ENCODE results near the gene CACNG7. TPM values are rescaled to one million over a fixed set of nuclear protein-coding genes. Genes with fewer than 3 reads are reported as not detected.
A peak's percentile ranks its signal among the peaks of the same experiment; 100 is the strongest.

CACNG7 gene
- total RNA-seq, 2 donors from 2014 or later: not detected

DNA sequence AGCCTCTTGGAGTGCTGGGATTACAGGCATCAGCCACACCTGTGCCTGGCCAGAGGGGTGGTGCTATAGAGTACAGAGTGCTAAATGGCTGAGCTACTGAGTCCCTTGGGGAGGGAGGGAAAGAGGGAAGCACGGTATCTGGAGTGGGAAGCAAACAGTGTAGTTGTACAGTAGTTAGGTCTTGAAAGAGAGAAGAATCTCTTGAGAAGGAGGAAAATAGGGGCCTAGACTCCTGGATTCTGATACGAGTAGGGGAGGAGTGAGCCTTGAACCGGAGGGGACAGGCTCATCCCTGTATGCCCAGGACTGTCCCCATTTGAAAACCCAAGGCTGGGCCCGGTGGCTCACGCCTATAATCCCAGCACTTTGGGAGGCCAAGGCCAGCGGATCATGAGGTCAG is 36.3 kb upstream of the CACNG7 start:
- no peaks in the 10 kb centered on the region for H3K27me3 Mint-ChIP-seq (ENCODE audit: low read depth)
- H3K27ac Mint-ChIP-seq: no peak overlapping the region
- H3K4me3 Mint-ChIP-seq: no peak overlapping the region
- ATAC-seq (replicated peaks in 1 of 2) (no peak), DNase-seq (no peak)
- no peaks in the 10 kb centered on the region for H3K9me3 Mint-ChIP-seq
- H3K36me3 Mint-ChIP-seq (ENCODE audit: insufficient read depth in 2 of 2): peaks cover 13 to 18% of the 10 kb centered on the region in 2 donors
- peaks cover 66% of the 10 kb centered on the region for H3K4me1 Mint-ChIP-seq (ENCODE audit: low read depth)

DNA sequence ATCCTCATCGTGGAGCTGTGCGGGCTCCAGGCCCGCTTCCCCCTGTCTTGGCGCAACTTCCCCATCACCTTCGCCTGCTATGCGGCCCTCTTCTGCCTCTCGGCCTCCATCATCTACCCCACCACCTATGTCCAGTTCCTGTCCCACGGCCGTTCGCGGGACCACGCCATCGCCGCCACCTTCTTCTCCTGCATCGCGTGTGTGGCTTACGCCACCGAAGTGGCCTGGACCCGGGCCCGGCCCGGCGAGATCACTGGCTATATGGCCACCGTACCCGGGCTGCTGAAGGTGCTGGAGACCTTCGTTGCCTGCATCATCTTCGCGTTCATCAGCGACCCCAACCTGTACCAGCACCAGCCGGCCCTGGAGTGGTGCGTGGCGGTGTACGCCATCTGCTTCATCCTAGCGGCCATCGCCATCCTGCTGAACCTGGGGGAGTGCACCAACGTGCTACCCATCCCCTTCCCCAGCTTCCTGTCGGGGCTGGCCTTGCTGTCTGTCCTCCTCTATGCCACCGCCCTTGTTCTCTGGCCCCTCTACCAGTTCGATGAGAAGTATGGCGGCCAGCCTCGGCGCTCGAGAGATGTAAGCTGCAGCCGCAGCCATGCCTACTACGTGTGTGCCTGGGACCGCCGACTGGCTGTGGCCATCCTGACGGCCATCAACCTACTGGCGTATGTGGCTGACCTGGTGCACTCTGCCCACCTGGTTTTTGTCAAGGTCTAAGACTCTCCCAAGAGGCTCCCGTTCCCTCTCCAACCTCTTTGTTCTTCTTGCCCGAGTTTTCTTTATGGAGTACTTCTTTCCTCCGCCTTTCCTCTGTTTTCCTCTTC is 35.1 kb upstream of the CACNG7 start:
- H3K9me3 Mint-ChIP-seq: no peaks in the 10 kb centered on the region
- no peaks in the 10 kb centered on the region for H3K27me3 Mint-ChIP-seq (ENCODE audit: low read depth)
- peaks cover 11 to 17% of the 10 kb centered on the region in 2 donors for H3K36me3 Mint-ChIP-seq (ENCODE audit: insufficient read depth in 2 of 2)
- peak overlapping the region; percentile 45 to 47 for H3K4me3 Mint-ChIP-seq
- ATAC-seq (replicated peaks in 1 of 2) (no peak), DNase-seq (no peak)
- H3K27ac Mint-ChIP-seq: peak overlapping the region; percentile 21
- H3K4me1 Mint-ChIP-seq (ENCODE audit: low read depth): peaks cover 63% of the 10 kb centered on the region

DNA sequence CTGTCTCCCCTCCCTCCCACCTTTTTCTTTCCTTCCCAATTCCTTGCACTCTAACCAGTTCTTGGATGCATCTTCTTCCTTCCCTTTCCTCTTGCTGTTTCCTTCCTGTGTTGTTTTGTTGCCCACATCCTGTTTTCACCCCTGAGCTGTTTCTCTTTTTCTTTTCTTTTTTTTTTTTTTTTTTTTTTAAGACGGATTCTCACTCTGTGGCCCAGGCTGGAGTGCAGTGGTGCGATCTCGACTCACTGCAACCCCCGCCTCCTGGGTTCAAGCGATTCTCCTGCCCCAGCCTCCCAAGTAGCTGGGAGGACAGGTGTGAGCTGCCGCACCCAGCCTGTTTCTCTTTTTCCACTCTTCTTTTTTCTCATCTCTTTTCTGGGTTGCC is 34.5 kb upstream of the CACNG7 start:
- ATAC-seq (replicated peaks in 1 of 2): no peak
- H3K27me3 Mint-ChIP-seq (ENCODE audit: low read depth): no peaks in the 10 kb centered on the region
- H3K27ac Mint-ChIP-seq: peak overlapping the region; percentile 21
- H3K4me3 Mint-ChIP-seq: peak overlapping the region; percentile 45 to 47
- H3K9me3 Mint-ChIP-seq: no peaks in the 10 kb centered on the region
- DNase-seq: no peak
- peaks cover 65% of the 10 kb centered on the region for H3K4me1 Mint-ChIP-seq (ENCODE audit: low read depth)
- peaks cover 11 to 17% of the 10 kb centered on the region in 2 donors for H3K36me3 Mint-ChIP-seq (ENCODE audit: insufficient read depth in 2 of 2)

DNA sequence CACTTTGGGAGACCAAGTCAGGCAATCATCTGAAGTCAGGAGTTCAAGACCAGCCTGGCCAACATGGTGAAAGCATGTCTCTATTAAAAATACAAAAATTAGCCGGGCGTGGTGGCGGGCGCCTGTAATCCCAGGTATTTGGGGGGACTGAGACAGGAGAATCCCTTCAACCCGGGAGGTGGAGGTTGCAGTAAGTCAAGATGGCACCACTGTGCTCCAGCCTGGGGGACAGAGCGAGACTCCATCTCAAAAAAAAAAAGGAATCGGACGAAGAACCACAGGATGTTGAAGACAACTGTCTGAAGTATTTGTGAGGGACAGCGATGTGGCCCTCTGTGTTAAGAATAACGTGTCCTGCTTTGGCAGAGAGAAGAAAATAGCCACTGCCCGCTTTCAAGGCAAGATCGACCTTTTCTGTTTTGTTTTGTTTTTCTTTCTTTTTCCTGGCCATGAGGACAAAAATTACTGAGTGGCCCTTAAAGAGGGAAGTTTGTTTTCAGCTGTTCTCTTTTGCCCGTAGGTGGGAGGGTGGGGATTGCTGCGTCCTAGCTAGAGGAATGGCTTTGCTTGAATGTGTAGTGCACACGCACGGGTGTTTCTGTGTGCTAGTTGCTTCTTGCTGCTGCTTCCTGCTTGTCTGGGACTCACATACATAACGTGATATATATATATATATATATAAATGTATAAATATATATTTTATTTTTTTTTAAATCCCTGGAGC is 33.3 kb upstream of the CACNG7 start:
- H3K27ac Mint-ChIP-seq: no peak overlapping the region
- H3K27me3 Mint-ChIP-seq (ENCODE audit: low read depth): no peaks in the 10 kb centered on the region
- no peak overlapping the region for H3K4me3 Mint-ChIP-seq
- H3K36me3 Mint-ChIP-seq (ENCODE audit: insufficient read depth in 2 of 2): peaks cover 9 to 17% of the 10 kb centered on the region in 2 donors
- no peaks in the 10 kb centered on the region for H3K9me3 Mint-ChIP-seq
- DNase-seq (no peak), ATAC-seq (replicated peaks in 1 of 2) (no peak)
- H3K4me1 Mint-ChIP-seq (ENCODE audit: low read depth): peaks cover 59% of the 10 kb centered on the region

DNA sequence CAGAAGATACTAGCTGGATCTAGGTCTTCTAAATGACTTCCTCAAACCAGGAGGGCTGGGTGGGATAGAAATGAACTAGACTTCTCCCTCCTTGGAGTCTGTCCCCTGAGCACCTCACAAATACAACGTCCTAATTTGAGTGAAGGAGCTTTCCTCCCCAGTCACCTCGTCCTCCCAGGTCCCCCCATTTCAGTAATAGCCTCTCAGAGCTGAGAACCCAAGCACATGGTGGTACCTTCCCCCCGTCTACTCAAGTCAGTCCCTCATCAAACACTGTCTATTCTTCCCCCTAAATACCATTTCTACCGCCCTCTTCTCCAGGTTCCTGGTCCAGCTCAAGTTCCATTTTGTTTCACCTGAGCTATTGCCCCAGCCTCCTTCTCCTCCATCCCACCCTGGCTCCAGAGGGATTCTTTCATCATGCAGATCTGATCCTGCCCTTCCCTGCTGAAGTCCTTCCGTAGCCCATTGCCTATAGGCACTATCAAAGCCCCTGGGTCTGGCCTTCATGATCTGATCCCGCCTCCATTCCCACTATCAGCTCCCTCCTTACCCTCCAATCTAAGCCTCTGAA is 32.3 kb upstream of the CACNG7 start:
- Mint-ChIP-seq H3K4me1 (ENCODE audit: low read depth) (peaks cover 50% of the 10 kb centered on the region), H3K4me3 (peak overlapping the region; percentile 26 to 50), H3K27me3 (ENCODE audit: low read depth) (no peaks in the 10 kb centered on the region), H3K27ac (no peak overlapping the region), H3K9me3 (no peaks in the 10 kb centered on the region), H3K36me3 (ENCODE audit: insufficient read depth in 2 of 2) (peaks cover 9 to 16% of the 10 kb centered on the region in 2 donors)
- no peak for DNase-seq
- ATAC-seq (replicated peaks in 1 of 2): no peak

DNA sequence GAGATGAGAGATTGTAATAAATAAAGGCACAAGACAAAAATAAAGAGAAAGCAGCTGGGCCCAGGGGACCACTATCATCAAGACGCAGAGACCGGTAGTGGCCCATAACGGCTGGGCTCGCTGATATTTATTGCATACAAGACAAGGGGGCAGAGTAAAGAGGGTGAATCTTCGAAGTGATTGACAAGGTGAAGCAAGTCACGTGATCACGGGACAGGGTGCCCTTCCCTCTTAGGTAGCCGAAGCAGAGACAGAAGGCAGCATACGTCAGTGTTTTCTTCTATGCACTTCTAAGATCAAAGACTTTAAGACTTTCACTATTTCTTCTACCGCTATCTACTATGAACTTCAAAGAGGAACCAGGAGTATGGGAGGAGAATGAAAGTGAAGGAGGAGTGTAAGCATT is 31.7 kb upstream of the CACNG7 start:
- H3K27ac Mint-ChIP-seq: no peak overlapping the region

DNA sequence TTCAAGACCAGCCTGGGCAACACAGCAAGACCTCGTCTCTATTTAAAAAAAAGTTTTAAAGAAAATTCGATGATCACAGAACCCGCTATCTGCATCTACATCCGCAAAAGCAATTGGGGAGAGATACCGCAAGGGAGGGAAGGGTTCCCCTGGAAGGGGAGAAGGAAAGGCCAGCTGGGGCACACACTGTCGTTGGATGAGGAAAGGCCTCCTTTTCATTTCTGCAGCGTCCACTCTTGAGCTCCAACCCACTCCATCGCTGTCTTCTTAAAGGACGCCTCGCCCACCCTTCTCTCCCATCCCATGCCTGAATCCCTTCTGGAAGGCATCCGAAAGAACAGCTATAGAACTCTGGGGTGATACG is 30.3 kb upstream of the CACNG7 start:
- Mint-ChIP-seq H3K9me3 (no peaks in the 10 kb centered on the region), H3K4me3 (no peak overlapping the region), H3K36me3 (ENCODE audit: insufficient read depth in 2 of 2) (peaks cover 7 to 11% of the 10 kb centered on the region in 2 donors), H3K27me3 (ENCODE audit: low read depth) (peaks cover 4% of the 10 kb centered on the region), H3K27ac (no peak overlapping the region), H3K4me1 (ENCODE audit: low read depth) (peaks cover 46% of the 10 kb centered on the region)
- ATAC-seq (replicated peaks in 1 of 2) (peak in 1 of 2 donors; percentile 3), DNase-seq (no peak)

More for the DNA sequence above, 31.7 kb upstream of the CACNG7 start:
- Mint-ChIP-seq H3K4me1 (ENCODE audit: low read depth) (peaks cover 48% of the 10 kb centered on the region), H3K9me3 (no peaks in the 10 kb centered on the region), H3K27me3 (ENCODE audit: low read depth) (no peaks in the 10 kb centered on the region), H3K36me3 (ENCODE audit: insufficient read depth in 2 of 2) (peaks cover 9 to 16% of the 10 kb centered on the region in 2 donors), H3K4me3 (peak overlapping the region; percentile 26 to 50)
- no peak for ATAC-seq (replicated peaks in 1 of 2)
- peak; percentile 28 to 51 for DNase-seq

DNA sequence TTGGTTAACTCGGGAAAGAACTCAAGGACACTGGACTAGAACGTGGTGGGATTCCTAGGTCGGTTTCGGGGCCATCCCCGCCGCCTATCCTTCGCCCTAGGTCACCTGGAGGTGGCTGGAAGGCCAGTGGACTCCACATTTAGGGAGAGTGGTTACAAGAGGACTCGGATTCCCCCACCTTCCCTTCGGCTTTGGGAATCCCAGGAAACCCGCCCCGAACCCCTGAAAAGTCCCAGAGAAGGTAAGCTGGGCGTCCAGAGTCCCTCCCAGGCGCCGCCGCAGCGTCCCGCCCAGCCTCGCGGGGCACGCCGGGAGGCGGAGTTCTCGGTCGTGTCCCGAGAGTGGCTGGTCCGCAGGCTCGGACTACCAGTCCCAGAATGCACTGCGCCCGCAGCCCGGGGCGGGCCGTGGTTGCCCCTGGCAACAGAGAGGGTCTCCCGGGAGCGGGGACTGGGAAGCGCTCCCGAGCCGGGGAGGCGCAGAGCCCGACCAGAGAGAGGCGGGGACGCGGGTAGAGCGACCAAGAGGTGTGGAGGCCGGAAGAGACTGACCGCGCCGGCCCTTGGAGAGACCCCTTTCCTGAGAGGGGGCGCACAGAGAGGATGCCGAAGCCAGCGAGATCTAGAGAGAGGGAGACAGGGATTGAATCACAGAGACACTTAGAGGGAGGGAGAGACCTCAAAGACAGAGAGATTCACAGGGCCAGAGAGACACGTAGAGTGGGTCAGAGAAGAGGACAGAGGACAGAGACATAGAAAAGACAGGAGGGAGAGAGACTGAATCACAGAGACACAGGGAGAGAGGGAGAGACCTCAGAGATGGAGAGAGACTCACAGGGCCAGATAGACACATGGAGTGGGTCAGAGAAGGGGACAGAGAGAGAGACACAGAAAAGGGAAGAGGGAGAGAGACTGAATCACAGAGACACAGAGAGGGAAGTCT is 29.7 kb upstream of the CACNG7 start:
- Mint-ChIP-seq H3K36me3 (ENCODE audit: insufficient read depth in 2 of 2) (peaks cover 4 to 5% of the 10 kb centered on the region in 2 donors), H3K27ac (no peak overlapping the region), H3K4me1 (ENCODE audit: low read depth) (peaks cover 42% of the 10 kb centered on the region), H3K4me3 (no peak overlapping the region), H3K9me3 (no peaks in the 10 kb centered on the region), H3K27me3 (ENCODE audit: low read depth) (peaks cover 11% of the 10 kb centered on the region)
- peak; percentile 87 to 89 for DNase-seq
- peak; percentile 90 to 93 for ATAC-seq (replicated peaks in 1 of 2)

DNA sequence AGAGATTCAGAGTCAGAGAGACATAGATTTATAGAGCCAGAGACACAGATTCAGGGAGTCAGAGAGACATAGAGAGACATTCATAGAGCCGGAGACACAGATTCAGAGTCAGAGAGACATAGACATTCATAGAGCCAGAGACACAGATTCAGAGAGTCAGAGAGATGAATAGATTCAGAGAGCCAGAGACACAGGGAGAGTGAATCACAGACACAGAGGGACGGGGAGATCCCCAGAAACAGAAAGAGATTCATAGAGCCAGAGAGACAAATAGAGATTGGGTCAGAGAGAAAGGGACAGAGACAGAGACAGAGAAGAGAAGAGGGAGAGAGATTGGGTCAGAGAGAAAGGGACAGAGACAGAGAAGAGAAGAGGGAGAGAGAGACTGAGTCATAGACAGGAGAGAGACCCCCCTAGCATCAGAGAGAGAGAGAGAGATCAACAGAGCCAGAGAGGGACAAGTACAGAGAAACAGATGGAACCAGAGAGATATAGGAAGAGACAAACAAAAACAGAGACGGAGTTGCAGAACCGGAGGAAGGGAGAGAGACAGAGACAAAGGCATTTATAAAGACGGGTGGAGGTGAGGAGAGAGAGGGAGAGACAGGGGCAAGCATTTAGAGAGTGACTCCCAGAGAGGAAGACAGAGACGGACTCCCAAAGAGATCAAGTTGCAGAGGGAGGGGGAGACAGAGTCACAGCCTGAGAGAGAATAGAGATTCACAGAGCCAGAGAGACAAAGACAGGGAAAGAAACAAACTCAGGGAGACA is 28.2 kb upstream of the CACNG7 start:
- no peak for ATAC-seq (replicated peaks in 1 of 2)
- H3K4me1 Mint-ChIP-seq (ENCODE audit: low read depth): peaks cover 28% of the 10 kb centered on the region
- DNase-seq: no peak
- no peaks in the 10 kb centered on the region for H3K9me3 Mint-ChIP-seq
- H3K27ac Mint-ChIP-seq: no peak overlapping the region
- no peak overlapping the region for H3K4me3 Mint-ChIP-seq
- H3K27me3 Mint-ChIP-seq (ENCODE audit: low read depth): peaks cover 15% of the 10 kb centered on the region
- H3K36me3 Mint-ChIP-seq (ENCODE audit: insufficient read depth in 2 of 2): no peaks in the 10 kb centered on the region

DNA sequence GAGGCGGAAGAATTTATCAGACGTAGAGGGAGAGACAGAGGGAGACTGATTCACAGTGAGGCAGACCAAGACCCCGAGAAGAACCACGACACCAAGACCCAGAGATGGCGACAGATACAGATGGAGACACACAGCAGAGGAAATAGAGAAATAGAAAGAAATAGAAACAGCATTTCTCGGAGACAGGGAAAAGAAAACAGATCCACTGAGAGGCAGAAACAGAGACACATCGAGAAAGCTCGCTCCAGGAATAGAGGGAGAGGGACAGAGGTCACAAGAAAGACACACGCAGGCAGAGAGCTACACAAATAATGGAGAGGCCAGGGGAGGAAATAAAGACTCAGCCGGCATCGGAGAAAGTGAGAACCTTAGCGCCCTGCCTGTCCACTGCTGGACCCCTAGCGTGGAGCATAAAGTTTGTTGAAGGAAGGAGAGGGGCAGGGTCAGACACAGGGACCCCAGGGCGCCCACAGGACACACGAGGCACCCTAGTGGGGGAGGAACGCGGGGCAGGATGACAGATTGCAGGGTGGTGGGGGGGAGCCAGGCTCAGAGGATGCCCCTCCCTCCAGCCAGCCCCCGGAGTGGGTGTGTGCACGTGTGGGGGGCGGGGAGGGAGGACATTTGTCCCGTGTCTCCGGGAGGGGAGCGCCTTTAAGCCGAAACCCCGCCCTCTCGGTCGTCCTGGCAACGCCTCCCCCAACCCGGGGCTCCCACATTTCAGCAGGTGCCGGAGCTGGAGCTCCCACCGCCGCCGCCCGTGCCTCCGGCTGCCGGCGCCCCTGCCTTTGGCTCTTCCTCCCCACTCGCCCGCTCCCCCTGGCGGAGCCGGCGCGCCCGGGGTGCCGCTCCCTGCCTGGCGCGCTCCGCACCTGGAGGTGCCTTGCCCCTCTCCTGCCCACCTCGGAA is 27.3 kb upstream of the CACNG7 start, which contains the start of gene PRKCG:
Gene PRKCG, plus strand, starts transcription at position 716 of the 909 bp plus-strand sequence. CDS start 298 bp downstream, outside the sequence.
- Mint-ChIP-seq H3K27me3 (ENCODE audit: low read depth) (peaks cover 15% of the 10 kb centered on the region), H3K36me3 (ENCODE audit: insufficient read depth in 2 of 2) (no peaks in the 10 kb centered on the region), H3K4me1 (ENCODE audit: low read depth) (peaks cover 23% of the 10 kb centered on the region), H3K27ac (no peak within 1 kb of the TSS), H3K4me3 (peak within 1 kb of the TSS in 1 of 2 donors; percentile 45), H3K9me3 (no peaks in the 10 kb centered on the region)
- ATAC-seq (replicated peaks in 1 of 2): peak; percentile 38 to 41
- peak; percentile 62 to 67 for DNase-seq

DNA sequence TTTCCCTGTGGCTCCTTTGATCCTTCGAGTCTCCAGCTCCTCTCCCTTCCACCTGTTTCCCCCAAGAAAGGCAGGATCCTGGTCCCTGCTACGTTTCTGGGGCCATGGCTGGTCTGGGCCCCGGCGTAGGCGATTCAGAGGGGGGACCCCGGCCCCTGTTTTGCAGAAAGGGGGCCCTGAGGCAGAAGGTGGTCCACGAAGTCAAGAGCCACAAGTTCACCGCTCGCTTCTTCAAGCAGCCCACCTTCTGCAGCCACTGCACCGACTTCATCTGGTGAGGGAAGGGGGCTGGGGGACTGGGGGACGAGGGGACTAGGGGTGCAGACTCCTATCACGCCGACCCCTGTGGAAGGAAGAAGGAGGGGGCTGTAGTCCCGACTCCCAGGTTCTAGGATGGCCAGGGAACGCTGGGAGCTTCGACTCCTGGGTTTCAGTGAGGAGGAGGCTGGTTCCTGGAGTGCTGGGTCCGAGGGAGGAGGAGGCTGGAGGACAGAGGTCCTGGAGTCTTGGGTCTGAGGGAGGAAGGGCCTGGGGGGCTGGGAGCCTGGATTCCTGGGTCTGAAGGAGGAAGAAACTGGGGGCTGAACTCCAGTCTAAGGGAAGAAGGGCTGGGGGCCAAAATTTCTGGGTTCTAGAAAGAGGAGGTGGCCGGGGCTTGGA is 26.6 kb upstream of the CACNG7 start:
- DNase-seq: no peak
- H3K36me3 Mint-ChIP-seq (ENCODE audit: insufficient read depth in 2 of 2): no peaks in the 10 kb centered on the region
- peaks cover 15% of the 10 kb centered on the region for H3K4me1 Mint-ChIP-seq (ENCODE audit: low read depth)
- ATAC-seq (replicated peaks in 1 of 2): no peak
- H3K27ac Mint-ChIP-seq: no peak overlapping the region
- H3K27me3 Mint-ChIP-seq (ENCODE audit: low read depth): peaks cover 15% of the 10 kb centered on the region
- H3K4me3 Mint-ChIP-seq: peak overlapping the region in 1 of 2 donors; percentile 45
- H3K9me3 Mint-ChIP-seq: no peaks in the 10 kb centered on the region

Measured in activated T-cell treated with anti-CD3 and anti-CD28 coated beads, Interleukin-2, amount 50 U/mL, for 72 hours (primary cell).